SK-N-SH (cell line): ENCODE measurements around the gene SAP30L.

Experiments
- CTCF ChIP-seq: fragments of 200-600 bp; sonication (generic); IDR thresholded peaks from 2 replicates; pipeline ENCODE4 v1.6.1; 2017; ENCODE audit warnings: antibody characterized with exemption, mild to moderate bottlenecking, moderate library complexity
- ELF1 ChIP-seq: IDR thresholded peaks from 2 replicates; pipeline ENCODE4 v1.4.0; 2012
- EZH2phosphoT487 ChIP-seq: fragments of 200-600 bp; sonication (generic); IDR thresholded peaks from 2 replicates; pipeline ENCODE4 v1.6.1; 2017; ENCODE audit warnings: low read depth, mixed run types, mild to moderate bottlenecking, antibody characterized with exemption, moderate library complexity, borderline replicate concordance
- JUND ChIP-seq: IDR thresholded peaks from 2 replicates; pipeline ENCODE4 v1.4.0; 2012
- PBX3 ChIP-seq: IDR thresholded peaks from 2 replicates; pipeline ENCODE4; 2012
- TAF1 ChIP-seq: IDR thresholded peaks from 2 replicates; pipeline ENCODE4 v1.6.1; 2012; ENCODE audit warnings: low read depth, mild to moderate bottlenecking, low read length, moderate library complexity, borderline replicate concordance
- TCF12 ChIP-seq: IDR thresholded peaks from 2 replicates; pipeline ENCODE4 v1.4.0; 2012
- USF2 ChIP-seq: fragments of 150-350 bp; IDR thresholded peaks from 2 replicates; pipeline ENCODE4 v1.6.1; 2017; ENCODE audit warnings: antibody characterized with exemption, low read length, low read depth, borderline replicate concordance

GRCh38 chr5:154412925-154413324 is 32.9 kb upstream of the SAP30L start:
- TF ChIP-seq ELF1 (no peak), CTCF (no peak), USF2 (no peak), TCF12 (no peak), TAF1 (no peak), EZH2phosphoT487 (no peak), JUND (no peak), PBX3 (no peak)
